T-helper 2 cell (primary cell): ENCODE data around the gene OVOL1.

ENCODE experiments used
- DNase-seq, 5 experiments: peaks; one replicate each; pipeline versions ENCODE4 v3.0.0 to v3.0.0-alpha.2; 2012 to 2022

OVOL1 gene

DNA sequence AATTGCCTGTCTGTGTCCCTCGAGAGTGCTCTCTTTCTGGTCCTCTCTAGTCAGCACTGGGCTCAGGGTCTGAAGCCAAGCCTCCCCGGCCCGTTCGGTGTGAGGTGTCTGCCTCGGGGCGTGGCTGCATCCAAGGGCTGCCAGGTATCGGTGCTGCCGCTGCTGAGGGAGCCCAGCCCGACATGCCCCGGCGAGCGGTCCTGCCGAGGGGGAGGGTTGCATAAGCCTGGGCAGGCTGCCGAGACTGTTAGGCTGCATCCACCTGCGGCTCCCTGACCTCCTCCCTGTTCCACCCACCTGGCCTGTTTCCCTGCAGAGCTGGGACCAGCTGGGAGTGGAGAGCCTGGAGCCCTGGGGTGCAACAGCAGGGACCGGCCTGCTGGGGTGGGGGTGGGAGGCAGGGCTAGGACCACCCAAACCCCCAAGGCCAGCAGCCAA, 6.3 kb downstream of the OVOL1 start:
- DNase-seq = no peak

DNA sequence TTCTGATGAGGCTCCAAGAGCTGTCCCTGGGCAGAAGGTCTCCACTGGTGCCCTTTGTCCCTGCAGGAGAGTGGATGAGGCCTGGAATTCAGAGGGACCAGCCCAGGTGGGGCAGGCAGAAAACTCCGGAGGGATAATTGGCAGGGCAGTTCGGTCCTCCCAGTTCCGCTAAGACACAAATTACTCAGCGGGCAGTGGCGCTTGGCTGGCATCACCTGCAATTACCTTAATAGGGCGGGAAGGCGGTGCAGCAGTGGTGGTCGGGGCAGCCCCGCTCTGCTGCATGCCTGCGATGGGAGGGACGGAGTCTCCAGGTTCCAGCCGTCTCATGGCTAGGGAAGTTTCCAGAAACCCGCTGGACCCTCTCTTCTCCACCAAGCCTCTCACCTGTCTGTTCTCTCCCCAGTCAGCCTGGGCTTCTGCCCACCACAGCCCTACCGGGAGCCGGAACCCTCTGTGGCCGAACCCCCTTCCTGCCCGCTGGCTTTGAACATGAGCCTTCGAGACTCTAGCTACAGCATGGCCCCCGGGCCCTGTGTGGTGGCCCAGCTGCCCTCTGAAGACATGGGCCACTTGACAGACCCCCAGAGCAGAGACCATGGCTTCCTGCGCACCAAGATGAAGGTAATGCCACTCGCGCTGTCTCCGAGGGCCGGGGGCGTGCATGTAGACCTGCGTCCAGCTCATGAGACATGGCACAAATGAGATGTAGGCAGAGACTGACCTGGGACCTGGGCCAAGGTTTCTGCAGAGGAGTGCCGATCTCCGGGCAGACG, 7.0 kb downstream of the OVOL1 start:
- no peak for DNase-seq

DNA sequence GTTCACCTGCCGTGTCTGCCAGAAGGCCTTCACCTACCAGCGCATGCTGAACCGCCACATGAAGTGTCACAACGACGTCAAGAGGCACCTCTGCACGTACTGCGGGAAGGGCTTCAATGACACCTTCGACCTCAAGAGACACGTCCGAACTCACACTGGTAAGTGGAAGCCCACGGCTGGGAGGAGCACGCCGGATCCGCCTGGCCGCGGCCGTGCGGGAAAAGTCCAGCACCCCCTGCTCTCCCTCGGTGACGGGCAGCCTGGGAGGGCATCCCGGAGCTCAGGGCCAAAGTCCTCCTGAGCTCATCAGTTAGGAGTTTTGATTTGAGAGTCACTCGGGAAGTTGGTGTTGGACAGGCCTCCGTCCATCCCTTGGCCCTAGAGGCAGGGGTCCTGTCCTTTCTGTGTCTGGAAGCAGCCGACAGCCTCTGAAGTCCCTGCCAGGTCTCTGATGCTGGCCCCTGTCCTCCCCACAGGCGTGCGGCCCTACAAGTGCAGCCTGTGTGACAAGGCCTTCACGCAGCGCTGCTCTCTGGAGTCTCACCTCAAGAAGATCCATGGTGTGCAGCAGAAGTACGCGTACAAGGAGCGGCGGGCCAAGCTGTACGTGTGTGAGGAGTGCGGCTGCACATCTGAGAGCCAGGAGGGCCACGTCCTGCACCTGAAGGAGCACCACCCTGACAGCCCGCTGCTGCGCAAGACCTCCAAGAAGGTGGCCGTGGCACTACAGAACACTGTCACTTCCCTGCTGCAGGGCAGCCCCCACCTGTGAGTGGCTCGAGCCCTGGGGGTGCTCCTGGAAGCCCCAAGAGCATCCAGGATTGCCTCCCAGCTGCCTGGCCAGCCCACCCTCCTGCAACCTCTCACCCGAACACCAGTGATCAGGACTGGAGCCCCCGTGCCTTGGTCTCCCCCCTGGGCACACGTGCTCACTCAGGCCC, 8.0 kb downstream of the OVOL1 start:
- no peak for DNase-seq

DNA sequence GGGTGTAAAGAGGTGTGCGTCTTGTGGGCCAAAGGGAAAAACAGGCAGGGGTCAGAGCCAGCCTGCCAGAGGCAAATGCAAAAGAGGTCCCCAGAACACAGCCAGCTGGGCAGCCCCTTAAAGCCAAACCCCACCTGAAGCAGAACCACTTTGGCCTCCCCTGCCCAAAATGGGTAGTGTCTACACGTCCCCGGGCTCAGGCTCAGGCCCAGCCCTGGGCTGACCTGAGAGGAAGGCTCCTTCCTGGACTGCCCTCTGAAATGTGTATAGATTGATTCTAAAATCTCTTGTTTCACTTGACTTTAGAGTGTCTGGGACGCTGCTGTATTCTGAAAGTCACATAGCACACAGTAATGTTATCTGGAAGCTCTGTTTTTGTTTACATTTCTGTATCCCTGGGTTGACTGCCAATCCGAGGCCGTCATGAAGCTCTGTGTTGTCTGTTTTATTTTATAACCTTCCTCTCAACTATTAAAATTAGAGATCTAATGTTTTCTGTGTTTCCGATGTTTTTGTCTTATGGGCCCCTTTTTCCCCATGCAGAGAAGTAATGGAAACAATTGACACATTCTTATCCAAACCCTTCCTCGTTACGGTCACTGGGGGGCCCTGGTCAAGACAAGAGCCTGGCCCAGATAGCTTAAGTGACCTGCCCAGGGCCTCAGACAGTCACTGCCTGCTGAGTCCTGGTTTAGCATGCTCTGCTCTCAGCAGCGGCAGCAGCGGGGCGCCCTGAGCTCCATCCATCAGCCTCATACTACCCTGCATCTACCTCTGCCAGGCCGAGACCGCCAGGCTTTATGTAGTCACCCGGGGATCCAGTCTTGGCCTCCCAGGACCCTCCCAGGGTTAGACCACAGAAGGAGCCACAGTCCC, 10.1 kb downstream of the OVOL1 start:
- DNase-seq = no peak

DNA sequence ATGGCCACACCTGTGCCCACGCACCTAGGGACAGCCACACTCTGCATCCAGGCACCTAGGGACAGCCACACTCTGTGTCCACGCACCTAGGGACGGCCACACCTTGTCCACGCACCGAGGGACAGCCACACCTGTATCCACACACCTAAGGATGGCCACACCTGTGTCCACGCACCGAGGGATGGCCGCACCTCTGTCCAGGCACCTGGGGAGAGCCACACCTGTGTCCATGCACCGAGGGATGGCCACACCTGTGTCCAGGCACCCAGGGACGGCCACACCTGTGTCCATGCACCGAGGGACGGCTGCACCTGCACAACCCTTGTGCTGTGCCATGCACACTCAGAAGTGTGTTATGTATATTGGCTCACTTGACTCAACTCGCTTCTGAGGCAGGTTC, 10.8 kb downstream of the OVOL1 start:
- DNase-seq = no peak

DNA sequence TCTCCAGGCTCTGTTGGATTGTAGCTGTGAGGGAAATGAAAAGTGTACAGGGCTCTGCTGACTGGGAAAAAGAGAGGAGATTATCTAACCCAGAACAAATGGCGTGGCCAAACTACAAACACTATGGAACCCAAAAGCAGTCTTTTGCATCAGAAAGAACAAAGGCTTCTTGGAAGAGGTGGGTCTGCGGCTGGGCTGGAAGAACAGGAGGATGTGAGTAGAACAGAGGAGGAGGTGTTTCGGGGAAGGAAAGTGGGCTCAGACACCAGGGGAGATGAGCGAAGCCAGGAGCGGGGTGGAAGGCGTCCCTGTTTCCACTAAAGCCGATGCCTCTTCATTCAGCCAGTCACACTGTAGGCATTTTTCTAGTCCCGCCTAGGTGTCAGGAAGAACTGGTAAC, 12.0 kb downstream of the OVOL1 start:
- DNase-seq = no peak

DNA sequence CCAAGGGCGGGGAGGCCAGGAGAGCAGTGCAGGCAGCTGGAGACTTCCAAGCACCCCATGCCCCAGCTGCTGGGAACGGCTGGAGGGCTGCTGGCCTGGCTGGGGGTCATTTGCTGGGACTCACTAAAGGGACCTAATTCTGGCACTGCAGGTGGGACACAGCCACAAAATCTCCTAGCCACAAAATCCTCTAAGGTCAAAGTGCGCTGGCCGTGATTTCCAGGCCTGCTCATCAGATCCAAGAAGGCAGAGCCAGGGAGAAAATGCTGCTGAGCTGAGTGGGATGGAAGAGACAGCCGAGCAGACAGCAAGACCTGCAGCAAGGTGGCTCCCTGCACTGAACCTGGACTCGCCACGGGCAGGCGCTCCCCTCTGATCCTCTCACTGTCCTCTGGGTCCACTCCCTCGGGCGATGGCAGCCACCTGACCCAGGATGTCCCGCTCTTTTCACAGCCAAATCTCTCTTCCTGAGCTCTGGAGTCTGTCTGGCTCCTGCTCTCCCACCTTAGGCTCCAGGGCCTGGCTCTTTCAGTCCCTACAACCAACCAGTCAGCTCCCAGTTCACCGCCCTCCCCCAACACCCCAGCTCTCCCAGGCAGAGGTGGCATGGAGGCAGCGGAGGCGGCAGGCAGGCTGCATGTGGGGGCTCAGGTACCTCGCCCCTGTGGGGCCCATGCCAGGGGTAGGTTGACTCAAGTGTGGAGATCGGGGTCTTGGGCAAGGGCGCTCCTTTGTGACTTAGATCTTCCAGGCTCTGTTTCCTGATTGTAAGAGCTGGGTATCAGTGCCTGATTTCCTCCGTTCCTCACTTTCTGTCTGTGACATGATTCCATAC, 14.5 kb downstream of the OVOL1 start:
- DNase-seq = no peak

DNA sequence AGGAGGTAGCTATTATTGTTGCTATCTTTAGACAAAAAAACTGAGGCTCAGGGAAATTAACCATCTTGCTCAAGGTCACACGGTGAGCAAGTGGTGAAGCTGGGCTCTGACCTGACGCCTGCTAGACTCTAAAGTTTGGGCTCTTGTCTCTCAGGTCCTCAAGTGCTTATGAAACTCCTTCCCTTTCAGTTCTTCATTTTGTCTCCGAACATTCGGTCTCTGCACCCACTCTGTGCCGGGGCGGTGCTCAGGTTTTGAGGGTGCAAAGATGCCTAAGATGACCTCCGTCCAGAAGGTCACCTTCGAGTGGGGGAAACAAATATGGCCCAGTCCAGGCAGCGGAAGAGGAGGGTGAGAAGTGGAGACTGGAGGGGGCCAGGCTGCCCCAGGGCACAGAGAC, 16.0 kb downstream of the OVOL1 start:
- DNase-seq = no peak

DNA sequence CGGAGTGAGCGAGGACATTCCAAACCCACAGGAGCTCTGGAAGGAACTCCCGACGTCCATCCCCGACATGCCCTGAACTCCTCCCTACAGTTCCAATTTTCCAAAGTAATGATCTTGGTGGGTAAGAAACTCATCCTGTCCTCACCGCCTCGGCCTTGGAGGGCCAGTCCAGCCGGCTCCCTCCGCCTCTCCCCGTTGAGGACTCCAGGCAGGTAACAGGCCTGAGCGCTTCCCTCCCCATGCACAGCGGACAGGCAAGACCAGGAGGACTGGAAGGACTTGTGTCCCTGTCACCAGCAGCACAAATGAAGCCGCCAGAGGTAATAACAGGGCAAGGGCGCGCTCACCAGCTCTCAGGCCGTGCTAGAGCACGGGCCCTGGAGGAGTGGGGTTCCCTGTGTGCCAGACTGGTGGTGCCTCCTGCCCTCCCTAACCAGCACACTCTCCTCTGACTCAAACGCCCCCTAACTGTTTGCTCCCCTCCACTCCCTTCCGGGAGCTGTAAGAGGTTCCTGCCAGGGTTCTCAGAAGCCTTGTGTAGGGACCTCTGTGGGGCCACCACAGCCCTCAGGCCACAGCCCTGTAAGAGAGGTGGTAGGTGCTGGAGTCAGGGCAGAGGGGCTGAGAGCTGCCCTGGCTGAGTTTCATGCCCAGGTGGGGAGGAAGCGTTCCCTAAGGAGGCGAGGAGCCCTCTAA, 17.1 kb downstream of the OVOL1 start:
- DNase-seq = no peak

DNA sequence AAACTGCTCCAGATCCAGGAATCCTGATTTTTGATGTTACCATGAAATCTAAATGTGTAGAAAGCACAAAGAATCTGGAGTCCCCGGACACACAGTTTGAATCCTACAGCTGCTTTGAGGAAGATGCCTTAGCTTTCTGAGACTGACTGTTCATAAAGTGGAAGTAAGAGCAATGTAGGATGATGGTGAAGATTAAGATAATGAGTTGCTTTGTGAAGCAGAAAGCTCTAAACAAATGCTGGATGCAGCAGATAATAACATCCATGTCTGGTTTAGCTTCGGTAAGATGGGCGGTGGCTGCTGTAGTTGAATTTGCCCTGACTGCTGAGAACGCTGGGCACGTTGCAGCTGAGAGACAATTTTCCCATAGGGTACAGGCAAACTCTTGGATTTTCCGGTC, 20.1 kb downstream of the OVOL1 start:
- DNase-seq = no peak

DNA sequence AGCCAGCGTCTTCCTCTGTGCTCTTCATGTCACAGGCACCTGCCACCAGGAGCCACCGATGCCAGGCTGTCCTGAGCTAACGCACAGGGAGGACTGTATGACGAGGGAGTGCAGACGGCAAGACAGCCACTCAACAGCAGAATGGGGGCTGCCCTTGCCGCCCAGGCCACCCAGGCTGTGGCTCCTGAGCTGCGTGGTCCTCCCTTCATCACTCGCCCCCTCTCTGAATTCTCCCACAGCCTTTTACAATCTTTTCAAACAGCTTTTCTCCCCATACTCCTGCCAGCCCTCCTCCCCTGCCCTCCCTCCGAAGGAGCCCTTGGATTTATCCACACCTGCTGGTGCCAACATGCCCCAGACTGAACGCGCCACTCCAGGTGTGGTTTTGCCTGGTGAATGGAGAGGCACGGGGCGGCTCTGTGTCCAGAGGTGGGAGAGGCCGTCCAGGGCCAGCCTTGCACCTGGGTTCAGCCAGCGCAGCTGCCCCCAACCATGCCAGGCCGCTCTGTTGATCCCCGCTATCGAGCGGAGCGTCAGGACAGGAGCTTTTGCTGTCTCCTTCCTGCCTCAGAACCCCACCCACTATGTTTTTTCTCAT, 22.0 kb downstream of the OVOL1 start:
- no peak for DNase-seq

DNA sequence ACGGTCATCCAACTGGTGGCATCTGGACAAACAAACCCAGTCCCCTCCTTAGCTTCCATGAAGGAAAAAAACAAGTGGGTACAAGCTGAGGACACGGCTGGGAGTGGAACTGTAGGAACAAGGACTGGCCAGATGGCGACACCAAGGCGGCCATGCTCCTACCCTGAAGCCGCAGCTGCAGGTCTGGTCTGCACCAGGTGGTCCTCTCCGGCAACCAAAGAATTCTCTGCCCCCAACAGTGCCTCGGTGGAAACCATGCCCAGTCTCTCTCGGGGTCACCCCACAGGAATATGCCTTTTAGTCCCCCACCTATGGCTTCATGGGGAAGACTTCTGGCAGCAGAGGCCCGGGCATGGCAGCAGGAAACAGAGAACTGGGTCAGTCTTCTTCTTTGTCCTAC, 22.6 kb downstream of the OVOL1 start:
- no peak for DNase-seq

DNA sequence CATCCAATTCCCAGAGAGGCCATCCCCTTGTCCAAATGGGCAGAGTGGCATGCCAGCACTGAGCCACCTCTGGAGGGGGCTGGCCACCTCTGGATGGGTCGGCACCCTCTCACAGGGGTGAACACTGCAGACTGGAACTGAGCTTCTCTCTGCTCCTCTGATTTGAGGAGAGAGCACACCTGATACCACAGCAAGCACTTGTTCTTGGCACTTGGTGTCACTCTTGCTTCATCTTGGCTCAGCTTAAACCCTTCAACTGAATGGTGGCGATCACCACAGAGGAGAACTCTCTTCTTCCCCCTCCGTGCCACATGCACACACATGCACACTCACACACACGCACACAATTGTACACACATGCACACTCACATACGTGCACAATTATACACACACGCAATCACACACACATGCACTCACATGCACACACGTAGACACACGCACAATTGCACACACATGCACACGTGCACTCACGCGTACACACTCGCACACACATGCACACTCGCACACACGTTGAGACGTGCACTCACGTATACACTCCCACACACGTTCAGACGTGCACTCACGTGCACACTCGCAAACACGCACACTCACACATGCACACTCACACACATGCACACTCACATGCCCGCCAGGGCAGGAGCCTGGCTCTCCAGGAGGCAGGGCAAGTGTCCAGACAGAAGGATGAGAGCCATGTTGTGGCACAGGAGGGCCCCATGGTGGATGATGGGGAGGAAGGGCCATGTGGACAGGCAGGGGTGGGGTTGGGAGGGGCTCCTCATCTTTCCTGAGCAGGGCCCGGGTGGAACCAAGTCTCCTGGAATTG, 23.4 kb downstream of the OVOL1 start:
- DNase-seq = peak in 1 of 5 experiments; percentile 48

DNA sequence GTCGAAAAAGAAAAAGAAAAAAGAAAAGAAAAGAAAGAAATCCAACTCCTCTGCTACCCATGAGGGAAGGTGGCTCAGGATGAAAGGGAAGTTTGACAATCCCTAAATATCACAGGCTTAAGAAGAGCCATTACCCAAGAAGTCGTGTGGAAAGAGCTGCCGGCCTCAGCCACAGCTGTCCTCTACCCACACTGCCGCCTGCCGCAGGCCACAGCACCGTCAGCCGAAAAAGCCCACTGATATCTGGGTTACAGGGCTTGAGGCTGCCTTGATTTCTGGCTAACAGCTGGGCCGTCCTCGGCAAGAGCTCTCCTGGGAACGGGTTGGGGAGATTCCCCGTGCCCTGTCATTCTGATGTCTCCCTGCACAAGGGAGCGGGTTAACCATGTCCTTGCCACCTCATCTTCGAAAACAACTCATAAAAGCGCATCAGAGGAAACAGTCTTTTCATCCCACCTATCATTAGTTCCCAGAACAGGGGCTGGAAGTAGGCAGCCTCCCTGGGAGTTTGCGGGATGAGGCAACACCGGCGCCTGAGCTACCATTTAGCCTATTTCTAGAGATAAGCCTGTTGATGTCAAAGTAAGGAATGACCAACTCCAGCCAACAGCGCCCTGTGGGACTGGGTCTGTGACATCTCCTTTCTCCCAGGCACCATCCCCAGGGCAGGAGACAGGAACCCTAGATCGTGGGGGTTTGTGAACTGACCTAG, 25.1 kb downstream of the OVOL1 start:
- no peak for DNase-seq

DNA sequence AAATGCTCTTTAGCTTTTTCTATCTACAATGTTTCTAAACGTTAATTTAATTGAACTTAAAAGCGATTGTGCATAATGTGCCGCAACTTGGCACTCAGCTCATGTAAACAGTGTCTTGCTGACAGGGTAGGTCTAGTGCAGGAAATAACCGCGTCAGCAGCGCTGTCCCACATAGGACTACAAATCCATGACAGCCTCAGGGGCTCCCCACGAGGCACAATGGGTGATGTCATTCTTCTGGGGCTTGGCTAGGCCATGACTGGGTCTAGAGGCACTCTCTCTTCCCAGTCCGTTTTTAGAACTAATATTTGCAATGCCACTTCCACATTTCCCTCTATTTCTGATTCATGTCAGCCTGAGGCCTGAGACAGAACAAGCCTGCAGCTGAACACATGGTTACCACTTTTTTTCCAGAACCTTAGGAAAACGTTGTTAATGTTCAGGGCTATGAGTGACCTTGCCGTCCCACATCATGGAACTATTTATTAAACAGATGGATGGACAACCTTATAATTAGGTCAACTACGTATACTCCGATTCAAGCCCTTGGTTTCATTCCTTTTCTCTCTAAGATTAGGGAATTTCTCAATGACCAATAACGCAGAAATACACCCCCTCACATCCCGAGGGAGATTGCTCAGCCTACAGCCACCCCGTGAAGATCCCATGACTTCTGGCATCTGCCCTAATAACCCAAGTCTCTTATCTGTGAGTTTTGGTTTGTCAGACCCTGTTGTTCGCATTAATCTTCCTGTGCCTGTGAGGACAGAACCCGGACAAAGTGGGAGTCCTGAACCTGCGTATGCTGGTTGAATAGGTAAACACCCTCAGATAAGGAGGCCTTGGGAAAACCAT, 27.5 kb downstream of the OVOL1 start:
- no peak for DNase-seq

DNA sequence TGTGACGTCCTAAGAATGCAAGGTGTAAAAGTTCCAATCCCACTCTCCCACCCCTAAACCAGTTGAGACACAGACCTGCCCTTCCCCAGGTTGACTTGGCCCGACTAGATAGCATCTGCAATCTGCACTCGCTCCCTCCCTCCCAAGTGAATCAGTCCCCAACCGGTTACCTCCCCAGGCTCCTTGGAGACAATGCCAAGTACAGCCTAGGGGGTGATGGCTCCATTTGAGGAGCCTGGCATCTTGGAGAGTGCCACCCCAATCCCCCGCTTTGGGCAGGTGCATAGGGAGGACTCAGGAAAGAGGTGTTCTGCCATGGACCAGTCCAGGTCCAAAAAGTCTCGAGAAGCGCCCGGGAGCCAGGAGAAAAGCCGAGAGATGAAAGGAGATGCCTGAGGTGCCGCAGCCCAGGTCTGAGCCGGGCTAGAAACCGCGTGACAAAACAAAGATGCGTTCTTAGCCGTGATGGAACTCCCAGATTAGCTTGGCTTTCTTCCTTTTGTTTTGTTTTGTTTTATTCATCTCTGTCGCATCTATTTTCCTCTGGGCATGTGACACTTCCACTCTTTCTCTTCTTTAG, 28.2 kb downstream of the OVOL1 start:
- DNase-seq = no peak

DNA sequence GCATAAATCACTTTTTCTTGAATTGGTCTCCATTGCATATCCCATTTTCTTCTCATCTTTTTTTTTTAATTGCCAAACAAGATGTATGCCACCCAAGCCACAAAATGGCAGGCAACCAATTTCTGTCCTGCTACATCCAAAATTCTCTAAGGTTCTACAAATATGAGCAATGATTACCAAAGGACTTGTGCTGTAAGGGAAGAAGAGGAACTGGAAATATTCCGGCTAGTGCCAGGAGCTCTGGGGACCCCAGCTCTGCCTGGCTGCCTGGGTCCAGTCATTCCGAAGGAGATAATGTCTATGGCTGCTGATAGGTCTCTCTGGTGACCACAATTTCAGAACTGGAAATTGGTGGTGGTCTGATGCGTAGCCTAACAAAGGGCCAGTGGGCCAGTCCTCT, 29.8 kb downstream of the OVOL1 start:
- DNase-seq = no peak

DNA sequence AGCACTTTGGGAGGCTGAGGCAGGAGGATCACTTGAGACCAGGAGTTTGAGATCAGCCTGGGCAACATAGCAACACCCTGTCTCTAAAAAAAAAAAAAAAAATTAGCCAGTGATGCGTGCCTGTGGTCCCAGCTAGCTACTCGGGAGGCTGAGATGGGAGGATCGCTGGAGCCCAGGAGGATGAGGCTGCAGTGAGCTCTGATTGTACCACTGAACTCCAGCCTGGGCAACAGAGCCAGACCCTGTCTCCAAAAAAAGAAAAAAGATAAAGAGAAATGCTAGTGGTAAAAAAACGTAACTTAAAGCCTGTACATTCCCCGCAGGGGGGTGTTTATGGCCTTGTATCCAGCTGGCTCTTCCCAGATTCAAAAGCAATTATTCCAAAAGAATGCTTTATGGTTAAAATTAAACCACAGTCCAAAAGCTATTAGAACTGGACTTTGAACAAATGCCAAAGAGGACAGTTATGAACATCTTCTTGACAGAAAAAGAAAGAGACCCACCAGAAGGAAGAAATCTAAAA, 30.5 kb downstream of the OVOL1 start:
- no peak for DNase-seq
